Testis (tissue), 2 donors: Measurements from ENCODE around the gene SLCO1A2.

Source experiments
- CTCF ChIP-seq, 3 experiments: fragments of 450-650 bp in 2 of 3; fragments of 200-600 bp in 1 of 3; sonication (generic) in 1 of 3; IDR thresholded peaks; one replicate each; pipeline ENCODE4 v1.5.1; 2016 to 2019; ENCODE audit warnings: antibody characterized with exemption in 3 of 3, mild to moderate bottlenecking in 2 of 3, moderate library complexity in 1 of 3
- POLR2A ChIP-seq: fragments of 450-650 bp; IDR thresholded peaks from one replicate; pipeline ENCODE4 v1.6.1; 2017; ENCODE audit warnings: antibody characterized with exemption, mild to moderate bottlenecking, moderate library complexity

- TF ChIP-seq CTCF (IDR thresholded peaks at IDR 0.05): no peak
- no peak for TF ChIP-seq POLR2A
Observed at GRCh38 chr12:21308785-21309184, 25.9 kb downstream of the SLCO1A2 start.
